Measurements from ENCODE around the gene WDHD1. TPM values are rescaled to one million over a fixed set of nuclear protein-coding genes. Genes with fewer than 3 reads are reported as not detected.

WDHD1 gene
- polyA plus RNA-seq (2012; ENCODE audit: insufficient read length, low read depth) = 3.5 TPM

GRCh38 chr14:55026793-55027561, at the start of gene WDHD1, which contains the start of gene SOCS4:
TSS of gene WDHD1 (minus strand) at chr14:55027099. CDS start at chr14:55026787, 312 bp downstream.
TSS of gene SOCS4 (plus strand) at chr14:55027236. CDS start at chr14:55043042, 15,806 bp downstream.
- peak; percentile 73; the same call in 1 of the 2 replicates for TF ChIP-seq POLR2AphosphoS5 (IDR thresholded peaks at IDR 0.05; ENCODE audit: low read depth, low read length)
- peak; percentile 53; the same call in 1 of the 2 replicates for TF ChIP-seq TAF1 (IDR thresholded peaks at IDR 0.05; ENCODE audit: borderline replicate concordance, insufficient read depth, low read length)
- peak; percentile 63 for TF ChIP-seq FOXP2 (optimal IDR thresholded peaks at IDR 0.05; ENCODE audit: borderline replicate concordance, extremely low read depth, extremely low read length, insufficient read depth)
- TF ChIP-seq SIN3A (IDR thresholded peaks at IDR 0.05; ENCODE audit: borderline replicate concordance, insufficient read depth, low read length) = no peak
- no peak for TF ChIP-seq REST (IDR thresholded peaks at IDR 0.05; ENCODE audit: insufficient read depth in 1 of 2, low read depth in 2 of 2, low read length in 2 of 2)

GRCh38 chr14:55075628-55076175, 48.8 kb upstream of the WDHD1 start:
- no peak for TF ChIP-seq FOXP2 (optimal IDR thresholded peaks at IDR 0.05; ENCODE audit: borderline replicate concordance, extremely low read depth, extremely low read length, insufficient read depth)

GRCh38 chr14:55074662-55075061, 47.8 kb upstream of the WDHD1 start:
- TF ChIP-seq POLR2AphosphoS5 (IDR thresholded peaks at IDR 0.05; ENCODE audit: low read depth, low read length) (no peak), TAF1 (IDR thresholded peaks at IDR 0.05; ENCODE audit: borderline replicate concordance, insufficient read depth, low read length) (no peak), FOXP2 (optimal IDR thresholded peaks at IDR 0.05; ENCODE audit: borderline replicate concordance, extremely low read depth, extremely low read length, insufficient read depth) (no peak), SIN3A (IDR thresholded peaks at IDR 0.05; ENCODE audit: borderline replicate concordance, insufficient read depth, low read length) (no peak), REST (IDR thresholded peaks at IDR 0.05; ENCODE audit: insufficient read depth in 1 of 2, low read depth in 2 of 2, low read length in 2 of 2) (no peak)

- no peak for TF ChIP-seq POLR2AphosphoS5 (IDR thresholded peaks at IDR 0.05; ENCODE audit: low read depth, low read length)
- TF ChIP-seq REST (IDR thresholded peaks at IDR 0.05; ENCODE audit: insufficient read depth in 1 of 2, low read depth in 2 of 2, low read length in 2 of 2) = no peak
- TF ChIP-seq FOXP2 (optimal IDR thresholded peaks at IDR 0.05; ENCODE audit: borderline replicate concordance, extremely low read depth, extremely low read length, insufficient read depth) = no peak
- no peak for TF ChIP-seq TAF1 (IDR thresholded peaks at IDR 0.05; ENCODE audit: borderline replicate concordance, insufficient read depth, low read length)
- no peak for TF ChIP-seq SIN3A (IDR thresholded peaks at IDR 0.05; ENCODE audit: borderline replicate concordance, insufficient read depth, low read length)
These were observed 47.0 kb upstream of the WDHD1 start for GRCh38 chr14:55073856-55074255.

GRCh38 chr14:55071870-55072640, 45.2 kb upstream of the WDHD1 start:
- TF ChIP-seq SIN3A (IDR thresholded peaks at IDR 0.05; ENCODE audit: borderline replicate concordance, insufficient read depth, low read length) (no peak), TAF1 (IDR thresholded peaks at IDR 0.05; ENCODE audit: borderline replicate concordance, insufficient read depth, low read length) (no peak), REST (IDR thresholded peaks at IDR 0.05; ENCODE audit: insufficient read depth in 1 of 2, low read depth in 2 of 2, low read length in 2 of 2) (no peak), FOXP2 (optimal IDR thresholded peaks at IDR 0.05; ENCODE audit: borderline replicate concordance, extremely low read depth, extremely low read length, insufficient read depth) (no peak), POLR2AphosphoS5 (IDR thresholded peaks at IDR 0.05; ENCODE audit: low read depth, low read length) (no peak)
